NCI-H2196 (cell line): ENCODE results near the gene HIBADH.
"Not testable (repeated sequence)": the region's sequence is repeated elsewhere in the genome, so short reads cannot be mapped to it uniquely, and the experiment has no call there.

Source experiments
- DNase-seq: peaks from one replicate; lab custom pipeline; 2025; ENCODE audit not compliant: unreplicated experiment; lab: John Stamatoyannopoulos, UW

HIBADH gene

GRCh38 chr7:27511370-27511769 is 151.3 kb downstream of the HIBADH start:
- not testable (repeated sequence) for DNase-seq

DNA sequence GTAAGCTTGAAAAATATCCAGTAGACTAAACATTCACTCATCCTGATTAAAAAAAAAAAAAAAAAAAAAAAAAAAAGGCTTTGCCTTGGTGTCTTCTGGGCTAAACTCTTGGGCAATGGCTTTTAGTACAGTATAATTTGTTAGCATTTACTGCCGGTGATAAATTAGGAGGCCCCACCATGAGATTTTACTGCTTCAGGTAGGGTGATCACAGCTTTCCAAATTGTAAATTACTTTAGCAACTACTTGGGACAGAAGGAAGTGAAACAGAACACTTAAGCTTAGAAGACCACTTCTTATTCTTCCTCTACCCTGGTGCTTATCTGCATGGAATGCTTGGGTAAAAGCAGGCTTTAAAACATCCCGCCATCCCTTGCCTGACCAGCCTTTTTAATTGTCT is 152.1 kb downstream of the HIBADH start:
- no peak for DNase-seq

- not testable (repeated sequence) for DNase-seq
Observed at GRCh38 chr7:27501879-27502278, 160.8 kb downstream of the HIBADH start.

GRCh38 chr7:27501001-27501400 is 161.7 kb downstream of the HIBADH start:
- no peak for DNase-seq

GRCh38 chr7:27492224-27492623 is 170.5 kb downstream of the HIBADH start:
- DNase-seq, result no peak

- DNase-seq, result no peak
Observed at GRCh38 chr7:27491534-27491933, 171.1 kb downstream of the HIBADH start.

- DNase-seq, result no peak
Observed at GRCh38 chr7:27487509-27487908, 175.2 kb downstream of the HIBADH start.

- DNase-seq, result no peak
Observed at GRCh38 chr7:27484451-27484850, 178.2 kb downstream of the HIBADH start.

DNA sequence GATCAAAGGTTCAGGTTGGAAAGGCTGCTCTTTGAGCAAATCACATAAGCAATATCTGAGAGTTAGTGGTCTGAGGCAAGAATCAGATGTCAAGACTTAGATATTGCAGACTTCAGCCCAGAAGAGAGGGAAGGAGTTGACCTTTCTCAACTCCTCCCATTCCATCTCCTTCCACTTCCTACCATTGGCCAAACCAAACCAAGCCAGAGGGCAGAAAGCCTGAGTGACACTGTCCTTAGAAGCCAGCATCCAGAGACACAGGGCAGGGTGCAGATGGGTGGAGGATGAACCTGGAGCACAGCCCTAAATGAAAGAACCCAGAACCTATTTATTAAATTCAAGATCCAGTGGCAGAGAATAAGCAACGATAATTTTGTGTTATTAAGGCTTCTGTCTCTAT is 180.5 kb downstream of the HIBADH start:
- DNase-seq, result no peak

DNA sequence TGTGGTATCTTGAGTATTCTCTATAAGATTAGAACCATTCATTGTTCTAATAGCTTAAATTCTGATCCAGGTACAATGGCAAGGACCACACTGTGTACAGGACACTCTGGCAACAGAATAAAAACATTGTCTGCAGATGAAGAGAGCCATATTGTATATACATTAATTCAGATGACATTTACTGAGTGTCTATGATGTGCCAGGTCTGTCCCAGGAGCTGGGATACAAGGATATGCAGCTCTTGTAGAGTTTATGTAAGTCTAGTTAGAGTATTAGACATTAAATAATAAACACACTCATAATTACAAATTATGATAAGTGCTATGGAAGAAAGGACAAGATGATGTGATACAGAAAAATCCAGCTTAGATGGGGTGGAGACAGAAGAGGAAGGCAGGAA is 184.1 kb downstream of the HIBADH start:
- no peak for DNase-seq

DNA sequence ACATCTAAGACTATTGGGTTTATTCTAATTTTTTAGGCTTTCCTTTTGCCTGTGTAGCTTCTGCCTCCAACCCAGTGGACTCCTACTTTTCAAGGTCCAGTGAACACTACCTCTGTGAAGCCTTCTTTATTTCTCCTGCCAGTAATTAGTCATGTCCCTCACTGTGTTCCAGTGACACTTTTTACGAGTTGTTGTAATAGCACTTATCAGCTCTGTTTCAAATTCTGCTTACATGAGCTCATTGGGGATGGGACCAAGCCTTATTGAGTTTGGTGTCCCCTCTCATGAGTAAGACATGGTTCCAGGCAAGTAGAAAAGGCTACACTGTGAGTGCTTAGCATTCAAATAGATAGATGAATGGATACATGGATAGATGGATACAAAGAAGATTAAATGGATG is 184.6 kb downstream of the HIBADH start:
- DNase-seq, result no peak

DNA sequence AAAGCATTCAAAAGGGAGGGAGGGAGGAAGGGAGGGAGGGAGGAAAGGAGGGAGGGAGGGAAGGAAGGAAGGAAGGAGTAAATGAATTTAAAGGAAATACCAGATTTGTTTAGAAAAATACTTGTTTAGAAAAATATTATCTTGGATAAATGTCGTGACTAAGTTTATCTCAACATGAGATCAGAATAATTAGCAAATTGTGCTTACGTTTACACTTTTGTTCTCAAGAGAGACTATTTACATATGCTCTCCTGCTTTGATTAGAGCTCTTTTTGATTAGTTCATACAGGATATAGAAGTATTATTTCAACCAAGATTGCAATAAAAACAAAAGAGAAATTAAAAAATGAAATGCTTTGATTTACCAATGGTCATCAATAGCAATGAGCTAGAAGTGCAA is 186.2 kb downstream of the HIBADH start:
- no peak for DNase-seq
